NOMO-1 treated with dmso at 0.1 percent for 144 hours (cell line): ENCODE results near the gene PCDHGC5.

Source experiments
- DNase-seq: peaks from one replicate; lab custom pipeline; 2025; ENCODE audit not compliant: unreplicated experiment; lab: John Stamatoyannopoulos, UW

Gene PCDHGC5

GRCh38 chr5:141488591-141489561, at the start of gene PCDHGC5:
TSS of gene PCDHGC5 (plus strand) at chr5:141489081. CDS start at chr5:141489241, 160 bp downstream.
- DNase-seq, result no peak

- no peak for DNase-seq
Measured at GRCh38 chr5:141439411-141440141, 49.3 kb upstream of the PCDHGC5 start.

- no peak for DNase-seq
Measured at GRCh38 chr5:141440341-141440740, 48.5 kb upstream of the PCDHGC5 start.

GRCh38 chr5:141441571-141442170, 47.2 kb upstream of the PCDHGC5 start:
- DNase-seq, result no peak

- no peak for DNase-seq
Measured at GRCh38 chr5:141465351-141465750, 23.5 kb upstream of the PCDHGC5 start.

- peak; percentile 62 for DNase-seq
Measured at GRCh38 chr5:141475625-141476131, 13.2 kb upstream of the PCDHGC5 start, which contains the start of gene PCDHGC3. TSS of gene PCDHGC3 (plus strand) at chr5:141475966. CDS start at chr5:141476117, 151 bp downstream.

GRCh38 chr5:141476132-141476911, 12.6 kb upstream of the PCDHGC5 start:
- DNase-seq, result peak; percentile 18

GRCh38 chr5:141477044-141477575, 11.8 kb upstream of the PCDHGC5 start:
- DNase-seq, result no peak

- DNase-seq, result no peak
Measured at GRCh38 chr5:141477815-141478214, 11.1 kb upstream of the PCDHGC5 start.

- DNase-seq, result no peak
Measured at GRCh38 chr5:141478321-141478945, 10.4 kb upstream of the PCDHGC5 start.

GRCh38 chr5:141479776-141480175, 9.1 kb upstream of the PCDHGC5 start:
- no peak for DNase-seq

- no peak for DNase-seq
Measured at GRCh38 chr5:141483902-141484301, 5.0 kb upstream of the PCDHGC5 start.

- DNase-seq, result no peak
Measured at GRCh38 chr5:141484310-141484640, 4.6 kb upstream of the PCDHGC5 start.

- DNase-seq, result no peak
Measured at GRCh38 chr5:141484641-141485311, 4.1 kb upstream of the PCDHGC5 start, which contains the start of gene PCDHGC4. TSS of gene PCDHGC4 (plus strand) at chr5:141485030. CDS start at chr5:141485174, 144 bp downstream.

- DNase-seq, result no peak
Measured at GRCh38 chr5:141485321-141486055, 3.4 kb upstream of the PCDHGC5 start.

- no peak for DNase-seq
Measured at GRCh38 chr5:141486091-141486490, 2.8 kb upstream of the PCDHGC5 start.

- DNase-seq, result no peak
Measured at GRCh38 chr5:141487131-141487530, 1.8 kb upstream of the PCDHGC5 start.

- no peak for DNase-seq
Measured at GRCh38 chr5:141489841-141490240, 960 bp downstream of the PCDHGC5 start.
